Adipose tissue (tissue), 3 donors: ENCODE data around the gene IFI44. TPM values are rescaled to one million over a fixed set of nuclear protein-coding genes. Genes with fewer than 3 reads are reported as not detected.

Experiments
- H3K27ac ChIP-seq: one replicate; pipeline ENCODE4 v1.5.1; 2013; ENCODE audit warnings: low read depth, low read length
- WGBS, 3 donors: extraction: QIAGEN DNeasy Blood & Tissue Kit; methylation state at CpG; one replicate each; pipeline ENCODE4 v1.1.7; 2013; 5-methylcytosine and 5-hydroxymethylcytosine counted together
- polyA plus RNA-seq, 3 donors: library from polyadenylated mRNA; stranded (reverse); fragments of 200-250 nt; gene quantifications; one replicate each; pipeline ENCODE4 v1.2.3, GENCODE V29; 2013
- donor health status: healthy with polysubstance abuse.
- donor health status: Bipolar disorder and iron deficiency.
- donor health status: healthy.

Gene IFI44
- polyA plus RNA-seq, 3 donors: 11.7 to 45.1 (median 14.6) TPM

- no peak overlapping the region for H3K27ac ChIP-seq
- 96 to 98% (median 97%) methylated on average over 1 of the region's 1 CpG for WGBS, 3 donors
Measured at GRCh38 chr1:78687315-78687714, 37.7 kb downstream of the IFI44 start.

DNA sequence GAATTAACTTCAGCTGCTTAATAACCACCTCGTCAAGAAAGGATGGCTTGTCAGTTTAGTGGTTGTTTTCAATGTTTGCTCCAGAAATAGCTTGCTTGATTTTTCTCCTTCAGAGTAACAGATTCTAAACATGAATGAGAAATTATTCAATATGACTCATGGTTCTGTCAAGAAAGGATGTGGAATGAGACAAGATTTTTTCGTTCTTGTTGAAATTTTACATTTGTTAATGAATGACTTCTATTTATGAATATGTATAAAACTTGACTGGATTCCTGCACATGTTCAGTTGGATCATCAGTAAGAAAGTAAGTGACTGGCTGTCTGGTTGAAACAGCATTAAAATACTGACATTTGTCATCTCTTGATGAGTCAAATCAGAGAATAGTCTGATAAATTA lies 38.3 kb downstream of the IFI44 start:
- 69 to 75% (median 75%) methylated on average over 2 of the region's 2 CpGs for WGBS, 3 donors

DNA sequence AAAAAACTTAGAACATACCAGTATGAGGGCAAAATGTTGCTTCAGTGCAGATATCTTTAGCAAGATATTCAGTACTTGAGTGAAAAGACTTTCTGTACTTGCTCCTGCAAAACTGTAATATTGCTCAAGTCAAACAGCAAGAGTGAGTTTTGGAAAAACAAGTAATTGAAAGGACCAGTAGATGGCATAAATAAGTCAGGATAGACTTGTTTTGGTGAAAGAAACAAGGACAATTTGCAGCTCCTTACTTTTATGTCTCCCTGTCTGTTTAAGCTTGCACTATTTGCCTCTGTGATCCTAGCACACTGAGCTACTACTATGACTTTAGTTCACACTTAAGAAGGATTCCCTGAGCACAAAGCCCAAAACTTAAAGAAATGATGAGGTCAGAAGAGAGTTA lies 39.1 kb downstream of the IFI44 start:
- H3K27ac ChIP-seq: no peak overlapping the region

More for the DNA sequence above, 38.3 kb downstream of the IFI44 start:
- no peak overlapping the region for H3K27ac ChIP-seq

- 85 to 93% (median 89%) methylated on average over 3 of the region's 3 CpGs for WGBS, 3 donors
- no peak overlapping the region for H3K27ac ChIP-seq
Measured at GRCh38 chr1:78690516-78690915, 40.9 kb downstream of the IFI44 start.

DNA sequence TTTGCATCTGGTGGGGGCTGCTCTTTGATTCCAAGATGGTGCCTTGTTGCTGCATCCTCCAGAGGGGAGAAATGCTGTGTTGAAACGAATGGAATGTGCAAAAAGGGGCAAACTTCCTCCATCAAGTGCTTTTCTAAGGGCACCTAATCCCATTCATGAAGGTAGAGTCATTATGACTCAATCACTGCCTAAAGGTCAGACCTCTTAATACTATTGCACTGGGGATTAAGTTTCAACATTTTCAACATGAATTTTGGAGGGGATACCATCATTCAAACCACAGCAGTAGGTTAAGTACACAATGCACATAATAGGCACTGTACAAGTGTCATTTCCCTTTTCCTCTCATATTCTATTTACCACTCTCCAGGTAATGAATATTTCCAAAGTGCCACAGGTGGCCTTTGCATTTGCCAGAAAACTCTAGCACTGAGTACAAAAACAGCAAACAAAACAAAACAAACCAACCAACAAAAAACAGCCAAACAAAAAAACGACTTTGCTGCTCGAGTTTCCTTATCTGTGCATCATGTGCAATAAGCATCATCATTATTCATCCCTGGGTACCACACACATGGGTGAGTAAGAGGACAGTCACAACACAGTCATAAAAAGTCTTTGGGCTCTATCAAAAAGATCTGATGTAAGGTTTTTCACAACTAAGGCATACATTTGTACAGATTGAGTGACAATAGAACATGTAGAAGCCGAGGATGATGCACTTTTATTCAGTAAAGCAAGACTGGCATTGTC lies 42.5 kb downstream of the IFI44 start:
- WGBS, 3 donors: 39 to 66% (median 64%) methylated on average over 4 of the region's 4 CpGs
- no peak overlapping the region for H3K27ac ChIP-seq

DNA sequence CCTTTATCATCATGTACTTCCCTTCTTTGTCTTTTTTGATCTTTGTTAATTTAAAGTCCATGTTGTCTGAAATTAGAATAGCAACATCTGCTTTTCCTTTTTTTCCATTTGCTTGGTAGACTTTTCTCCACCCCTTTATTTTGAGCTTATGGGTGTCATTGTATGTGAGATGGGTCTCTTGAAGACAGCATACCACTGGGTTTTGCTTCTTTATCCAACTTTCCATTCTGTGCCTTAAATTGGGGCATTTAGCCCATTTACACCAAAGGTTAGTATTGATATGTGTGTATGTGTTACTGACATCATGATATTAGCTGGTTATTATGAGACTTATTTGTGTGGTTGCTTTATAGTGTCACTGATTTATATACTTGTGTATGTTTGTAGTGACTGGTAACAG lies 50.2 kb downstream of the IFI44 start:
- no peak overlapping the region for H3K27ac ChIP-seq

DNA sequence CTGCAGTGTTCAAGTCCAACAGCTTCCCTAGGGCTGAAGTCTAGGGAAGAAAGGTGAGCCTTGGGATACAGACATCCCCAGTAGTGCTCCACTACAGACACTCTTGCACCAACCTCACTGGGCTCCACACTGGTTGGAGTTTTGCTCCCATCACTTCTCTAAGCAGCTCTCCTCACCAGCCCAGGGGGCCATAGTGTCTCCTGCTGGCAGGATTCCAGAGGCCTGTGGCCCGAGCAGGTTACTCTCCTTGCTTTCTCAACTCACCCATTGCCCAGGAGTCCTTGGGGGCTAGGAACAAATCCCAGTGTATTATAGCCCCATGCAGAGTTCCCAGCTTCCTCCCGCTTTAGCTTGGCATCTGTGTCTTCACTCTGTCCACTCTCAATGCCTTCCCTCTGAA lies 52.8 kb downstream of the IFI44 start:
- WGBS, 3 donors: 49 to 88% (median 79%) methylated on average over 2 of the region's 2 CpGs
- H3K27ac ChIP-seq: no peak overlapping the region

DNA sequence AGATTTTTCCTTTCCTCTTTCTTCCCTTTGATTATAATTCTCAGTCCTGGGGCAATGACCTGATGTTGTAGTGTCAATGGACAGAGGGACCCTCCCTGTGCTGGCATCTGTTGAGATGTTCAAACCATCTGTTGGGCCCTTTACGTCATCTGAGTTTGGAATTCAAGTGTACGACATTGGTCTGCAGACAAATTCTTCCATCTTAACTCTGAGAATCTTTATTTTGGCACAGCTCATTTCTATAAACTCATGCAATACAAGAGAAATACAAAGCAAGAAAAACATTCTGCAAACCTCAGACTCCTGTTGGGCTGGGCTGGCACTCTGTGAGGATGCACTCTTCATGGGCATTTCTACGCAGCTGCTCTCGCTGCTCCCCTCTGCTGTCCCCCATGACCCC lies 54.2 kb downstream of the IFI44 start:
- no peak overlapping the region for H3K27ac ChIP-seq
- 61 to 78% (median 65%) methylated on average over 4 of the region's 4 CpGs for WGBS, 3 donors

GRCh38 chr1:78712467-78713051 lies 62.9 kb downstream of the IFI44 start:
- WGBS, 3 donors: 67 to 76% (median 73%) methylated on average over 3 of the region's 3 CpGs
- H3K27ac ChIP-seq: no peak overlapping the region

GRCh38 chr1:78713297-78713696 lies 63.7 kb downstream of the IFI44 start:
- H3K27ac ChIP-seq: no peak overlapping the region

Other genes with a start within 250 kb of the IFI44 start
- gene PTGFR, start 158.9 kb upstream of the IFI44 start, polyA plus RNA-seq: 1 to 10 TPM in 1 of 3 donors, under 1 TPM in 2; 0.58 to 6.1 (median 0.94) TPM
- 10 to 100 TPM in 1 of 3 donors, 1 to 10 TPM in 2; 2.7 to 11.0 (median 3.7) TPM for gene IFI44L, start 29.4 kb upstream of the IFI44 start, polyA plus RNA-seq